ENCODE measurements around the gene EVA1C. TPM values are rescaled to one million over a fixed set of nuclear protein-coding genes. Genes with fewer than 3 reads are reported as not detected.

Gene EVA1C
- total and polyA plus RNA-seq, 2 donors (not counting 1 experiment from before 2014, with no cell fraction given) = 0.84 to 1.6 TPM

- H3K79me2 ChIP-seq (ENCODE audit: control insufficient read depth, insufficient read depth, low read length) = no peaks in the 10 kb centered on the region
- peaks cover 0 to 7% (median 0%) of the 10 kb centered on the region in 3 donors for H3K9me3 ChIP-seq (ENCODE audit: control extremely low read depth in 1 of 3, control insufficient read depth in 2 of 3, insufficient read depth in 1 of 3, low read length in 2 of 3)
- H3K4me2 ChIP-seq (replicated peaks; ENCODE audit: low read depth, low read length, poor library complexity, severe bottlenecking) = no peak overlapping the region
- peaks cover 6% of the 10 kb centered on the region for H3K27me3 Mint-ChIP-seq
- no peaks in the 10 kb centered on the region for H3K9me3 Mint-ChIP-seq (ENCODE audit: insufficient read depth)
- no peak overlapping the region for H3K4me3 Mint-ChIP-seq
- no peak for DNase-seq
- H3K27me3 ChIP-seq (replicated peaks in 1 of 4; ENCODE audit: control extremely low read depth in 1 of 4, control insufficient read depth in 3 of 4, insufficient read depth in 4 of 4, low read length in 3 of 4) = peaks cover 0 to 2% (median 0%) of the 10 kb centered on the region in 4 experiments
- TF ChIP-seq EZH2 (IDR thresholded peaks at IDR 0.05; ENCODE audit: borderline replicate concordance, insufficient read depth, low read depth, low read length, poor library complexity, severe bottlenecking) (no peak), CTCF (IDR thresholded peaks at IDR 0.05) (no peak)
- H3K4me1 ChIP-seq (ENCODE audit: control insufficient read depth in 2 of 2, insufficient read depth in 2 of 2, low read length in 2 of 2) = no peaks in the 10 kb centered on the region
- no peak overlapping the region for H3K27ac ChIP-seq (ENCODE audit: low read length in 2 of 2)
- H3K36me3 ChIP-seq (replicated peaks in 1 of 2; ENCODE audit: control extremely low read depth in 1 of 2, control insufficient read depth in 1 of 2, extremely low read depth in 1 of 2, insufficient read depth in 2 of 2, low read length in 1 of 2) = no peaks in the 10 kb centered on the region
- H3K4me3 ChIP-seq (ENCODE audit: control extremely low read depth in 1 of 5, extremely low read depth in 1 of 5, insufficient read depth in 1 of 5, low read depth in 2 of 5, low read length in 4 of 5) = no peak overlapping the region
- no peaks in the 10 kb centered on the region for H4K20me1 ChIP-seq (ENCODE audit: control insufficient read depth, insufficient read depth, low read length, poor library complexity, severe bottlenecking)
- ATAC-seq (ENCODE audit: low read depth) = no peak
- H2AFZ ChIP-seq (ENCODE audit: insufficient read depth, low read depth, low read length, poor library complexity, severe bottlenecking) = no peak overlapping the region
- H3K27ac Mint-ChIP-seq = no peak overlapping the region
- 100% methylated on average over 3 of the region's 8 CpGs for WGBS (ENCODE audit: insufficient coverage)
- intact Hi-C loops (cut with micrococcal nuclease) = no loop called here
- POLR2A ChIA-PET = no interaction called here
- CTCF ChIA-PET = no interaction called here
- no peak overlapping the region for H3K9ac ChIP-seq (ENCODE audit: low read length)
- H3K4me1 Mint-ChIP-seq = no peaks in the 10 kb centered on the region
Observed at GRCh38 chr21:32523988-32524719, 111.6 kb downstream of the EVA1C start.

DNA sequence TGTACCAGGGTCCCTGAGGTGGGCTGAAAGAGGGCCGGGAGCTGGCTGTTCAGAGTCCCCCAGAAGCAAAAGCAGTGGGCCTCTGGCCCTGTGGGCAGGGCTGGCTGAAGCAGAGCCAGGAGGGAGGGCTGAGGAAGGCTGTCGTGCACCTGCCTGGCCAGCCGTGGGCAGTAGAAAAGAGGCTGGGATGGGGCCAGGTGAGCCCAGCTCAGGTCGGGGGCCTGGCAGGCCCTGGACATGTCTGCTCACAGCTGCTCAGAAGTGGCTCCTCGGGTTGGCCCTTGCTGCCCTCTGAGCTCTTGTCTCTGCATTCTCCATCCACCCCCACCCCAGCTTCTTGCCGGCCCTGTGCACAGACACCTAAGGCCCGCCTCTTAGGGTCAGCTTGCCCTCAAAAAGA, 112.8 kb downstream of the EVA1C start:
- WGBS (ENCODE audit: insufficient coverage) = 80% methylated on average over 4 of the region's 7 CpGs

More for the DNA sequence above, 112.8 kb downstream of the EVA1C start:
- ATAC-seq (ENCODE audit: low read depth) (no peak), DNase-seq (no peak)
- CTCF ChIA-PET = no interaction called here
- TF ChIP-seq EZH2 (IDR thresholded peaks at IDR 0.05; ENCODE audit: borderline replicate concordance, insufficient read depth, low read depth, low read length, poor library complexity, severe bottlenecking) = no peak
- TF ChIP-seq CTCF (IDR thresholded peaks at IDR 0.05) = no peak
- Histone ChIP-seq H3K4me3 (ENCODE audit: control extremely low read depth in 1 of 5, extremely low read depth in 1 of 5, insufficient read depth in 1 of 5, low read depth in 2 of 5, low read length in 4 of 5) (no peak overlapping the region), H3K4me1 (ENCODE audit: control insufficient read depth in 2 of 2, insufficient read depth in 2 of 2, low read length in 2 of 2) (no peaks in the 10 kb centered on the region), H3K79me2 (ENCODE audit: control insufficient read depth, insufficient read depth, low read length) (no peaks in the 10 kb centered on the region), H3K27ac (ENCODE audit: low read length in 2 of 2) (no peak overlapping the region), H3K9me3 (ENCODE audit: control extremely low read depth in 1 of 3, control insufficient read depth in 2 of 3, insufficient read depth in 1 of 3, low read length in 2 of 3) (no peaks in the 10 kb centered on the region), H4K20me1 (ENCODE audit: control insufficient read depth, insufficient read depth, low read length, poor library complexity, severe bottlenecking) (no peaks in the 10 kb centered on the region), H3K36me3 (replicated peaks in 1 of 2; ENCODE audit: control extremely low read depth in 1 of 2, control insufficient read depth in 1 of 2, extremely low read depth in 1 of 2, insufficient read depth in 2 of 2, low read length in 1 of 2) (no peaks in the 10 kb centered on the region), H3K27me3 (replicated peaks in 1 of 4; ENCODE audit: control extremely low read depth in 1 of 4, control insufficient read depth in 3 of 4, insufficient read depth in 4 of 4, low read length in 3 of 4) (peaks cover 0 to 2% (median 0%) of the 10 kb centered on the region in 4 experiments), H3K4me2 (replicated peaks; ENCODE audit: low read depth, low read length, poor library complexity, severe bottlenecking) (no peak overlapping the region), H3K9ac (ENCODE audit: low read length) (no peak overlapping the region), H2AFZ (ENCODE audit: insufficient read depth, low read depth, low read length, poor library complexity, severe bottlenecking) (no peak overlapping the region)
- POLR2A ChIA-PET = no interaction called here
- intact Hi-C loops (cut with micrococcal nuclease) = no loop called here
- Mint-ChIP-seq H3K4me3 (no peak overlapping the region), H3K27me3 (peaks cover 6% of the 10 kb centered on the region), H3K9me3 (ENCODE audit: insufficient read depth) (no peaks in the 10 kb centered on the region), H3K4me1 (no peaks in the 10 kb centered on the region), H3K27ac (no peak overlapping the region)
